NCI-H446 (cell line): ENCODE data around the gene ZG16B.

Source experiments
- DNase-seq, 2 experiments: peaks; one replicate each; lab custom pipeline; 2025; lab: John Stamatoyannopoulos, UW

Gene ZG16B

DNA sequence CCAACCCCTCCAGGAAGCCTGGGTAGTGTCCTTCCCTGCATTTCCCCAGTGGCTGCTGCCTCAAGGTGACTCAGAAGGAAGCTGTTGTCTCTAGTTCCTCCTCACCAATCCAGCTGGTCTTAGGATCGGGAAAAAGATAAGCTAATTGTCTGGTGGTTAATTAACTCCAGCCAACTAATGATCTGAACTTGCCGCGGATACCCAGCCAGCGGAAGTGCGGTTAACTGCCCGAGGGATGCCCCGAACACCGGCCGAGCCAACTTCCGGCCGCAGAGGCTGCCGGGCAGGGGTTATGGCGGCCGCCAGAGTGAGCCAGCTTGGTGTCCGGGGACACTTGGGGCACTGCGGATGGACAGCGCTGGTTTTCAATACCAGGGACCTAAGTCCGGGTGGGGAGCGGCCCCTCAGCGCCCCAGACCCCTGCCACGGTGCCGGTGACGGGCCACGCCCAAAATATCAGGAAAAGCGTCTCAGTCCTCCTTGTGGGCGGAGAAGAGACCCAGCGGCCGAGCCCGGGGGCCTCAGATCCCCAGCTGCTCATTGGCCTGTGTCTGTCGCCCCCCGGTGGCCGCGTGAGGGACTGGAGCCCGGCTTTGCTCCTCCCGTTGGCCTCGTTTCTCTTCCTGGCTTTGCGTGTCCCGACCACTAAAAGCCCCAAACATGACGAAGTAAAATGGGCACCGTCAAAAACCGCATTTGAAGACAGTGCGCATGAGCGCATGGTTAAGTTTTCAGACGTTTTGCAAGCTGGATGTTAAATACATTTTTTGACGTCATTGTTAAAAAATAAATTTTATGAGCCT is 38.1 kb downstream of the ZG16B start:
- DNase-seq = peak; percentile 84 to 91

DNA sequence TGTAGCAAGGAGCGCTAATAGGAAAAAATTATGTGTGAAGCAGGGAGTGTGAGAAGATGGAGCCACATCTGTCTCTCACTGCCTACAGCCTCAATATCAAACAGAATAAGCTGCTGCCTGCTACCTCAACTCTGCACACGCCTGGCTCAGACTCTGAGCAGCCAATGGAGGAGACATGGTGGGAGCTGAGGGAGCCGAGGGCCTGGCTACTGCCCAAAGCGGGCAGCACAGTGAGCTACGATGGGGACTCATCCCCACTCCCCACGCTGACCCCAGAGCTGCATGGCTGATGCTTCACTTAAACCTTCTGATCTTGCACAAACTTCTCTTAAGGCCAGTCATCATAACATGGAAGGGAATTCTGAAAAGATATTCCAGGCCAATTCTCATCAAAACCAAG is 41.8 kb downstream of the ZG16B start:
- no peak for DNase-seq

DNA sequence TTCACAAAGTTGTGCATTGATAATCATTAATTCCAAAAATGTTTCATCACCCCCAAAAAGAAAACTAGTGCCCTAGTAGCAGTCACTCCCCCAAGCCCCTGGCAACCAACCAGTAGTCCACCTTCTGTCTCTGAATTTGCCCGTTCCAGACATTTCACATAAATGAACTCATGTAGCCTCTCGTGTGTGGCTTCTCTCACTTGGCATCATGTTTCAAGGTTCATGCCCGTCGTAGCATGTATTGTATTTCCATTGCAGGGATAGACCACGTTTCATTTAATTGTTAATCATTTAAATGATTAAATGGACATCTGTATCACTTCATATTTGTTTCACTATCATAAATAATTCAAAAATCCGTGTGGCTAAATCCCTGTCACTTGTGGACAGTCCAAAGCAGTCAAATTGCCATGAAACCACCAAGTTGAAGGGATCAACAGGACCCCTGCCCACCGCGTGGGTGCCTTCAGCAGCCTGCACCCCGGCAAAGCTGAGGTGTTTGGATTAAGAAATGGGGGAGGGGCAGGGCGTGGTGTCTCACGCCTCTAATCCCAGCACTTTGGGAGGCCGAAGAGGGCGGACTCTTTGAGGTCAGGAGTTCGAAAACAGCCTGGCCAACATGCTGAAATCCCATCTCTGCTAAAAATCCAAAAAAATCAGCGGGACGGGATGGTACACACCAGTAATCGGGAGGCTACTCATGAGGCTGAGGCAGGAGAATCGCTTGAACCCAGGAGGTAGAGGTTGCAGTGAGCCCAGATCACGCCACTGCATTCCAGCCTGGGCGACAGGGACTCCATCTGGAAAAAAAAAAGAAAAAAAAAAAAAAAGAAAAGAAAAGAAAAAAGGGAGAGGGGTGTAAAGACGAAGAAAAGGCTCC is 44.2 kb downstream of the ZG16B start:
- peak in 1 of 2 experiments; percentile 25 for DNase-seq

DNA sequence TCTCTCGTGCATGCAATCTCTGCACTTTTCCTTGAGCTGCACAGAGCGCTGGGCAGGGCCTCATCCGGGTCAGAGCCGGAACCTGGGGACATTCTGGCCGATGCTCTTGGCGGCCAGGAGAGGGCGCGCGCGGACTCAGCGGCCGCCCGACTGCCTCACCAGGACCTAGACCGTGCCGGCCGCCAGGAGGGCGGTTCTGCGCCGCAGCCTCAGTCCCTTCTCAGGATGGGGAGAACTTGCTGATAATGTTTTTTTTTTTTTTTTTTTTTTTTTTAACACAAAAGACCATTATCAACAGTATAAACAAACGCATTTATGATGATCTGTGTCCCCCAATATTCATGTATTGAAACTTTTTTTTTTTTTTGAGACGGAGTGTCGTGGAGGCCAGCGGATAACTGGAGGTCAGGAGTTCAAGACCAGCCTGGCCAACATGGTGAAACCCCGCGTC is 44.8 kb downstream of the ZG16B start:
- DNase-seq = peak; percentile 15 to 74

DNA sequence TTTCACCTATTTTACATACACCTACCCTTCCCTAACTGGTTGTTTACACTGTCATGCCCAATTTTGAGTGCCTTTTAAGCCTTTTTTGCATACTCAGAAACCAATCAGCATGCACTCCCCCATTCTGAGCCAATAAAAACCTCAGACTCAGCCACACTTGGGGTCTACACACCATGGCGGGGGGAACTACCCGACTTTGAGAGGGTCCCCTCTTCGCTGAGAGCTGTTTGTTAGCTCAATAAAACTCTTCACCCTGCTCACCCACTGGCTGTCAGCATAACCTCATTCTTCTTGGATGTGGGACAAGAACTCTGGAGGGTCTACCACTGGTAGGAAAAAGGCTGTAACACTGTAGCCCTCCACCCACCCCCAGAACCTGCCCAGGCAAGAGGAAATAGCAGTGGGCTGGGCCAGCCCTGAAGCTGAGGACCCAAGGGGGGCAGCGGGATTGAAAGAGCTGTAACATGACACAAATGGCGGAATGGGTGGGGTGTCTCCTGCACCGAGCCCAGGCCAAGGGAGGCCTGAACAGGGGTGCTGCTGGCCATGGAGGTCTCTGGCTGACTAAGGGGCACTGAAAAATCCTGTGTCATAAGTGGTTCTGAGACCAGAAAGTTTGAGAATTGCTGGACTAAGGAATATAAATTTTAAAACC is 49.9 kb downstream of the ZG16B start:
- no peak for DNase-seq
